Measurements from ENCODE around the gene DCUN1D4.
"Not testable (repeated sequence)": the region's sequence is repeated elsewhere in the genome, so short reads cannot be mapped to it uniquely, and the experiment has no call there.

Gene DCUN1D4

DNA sequence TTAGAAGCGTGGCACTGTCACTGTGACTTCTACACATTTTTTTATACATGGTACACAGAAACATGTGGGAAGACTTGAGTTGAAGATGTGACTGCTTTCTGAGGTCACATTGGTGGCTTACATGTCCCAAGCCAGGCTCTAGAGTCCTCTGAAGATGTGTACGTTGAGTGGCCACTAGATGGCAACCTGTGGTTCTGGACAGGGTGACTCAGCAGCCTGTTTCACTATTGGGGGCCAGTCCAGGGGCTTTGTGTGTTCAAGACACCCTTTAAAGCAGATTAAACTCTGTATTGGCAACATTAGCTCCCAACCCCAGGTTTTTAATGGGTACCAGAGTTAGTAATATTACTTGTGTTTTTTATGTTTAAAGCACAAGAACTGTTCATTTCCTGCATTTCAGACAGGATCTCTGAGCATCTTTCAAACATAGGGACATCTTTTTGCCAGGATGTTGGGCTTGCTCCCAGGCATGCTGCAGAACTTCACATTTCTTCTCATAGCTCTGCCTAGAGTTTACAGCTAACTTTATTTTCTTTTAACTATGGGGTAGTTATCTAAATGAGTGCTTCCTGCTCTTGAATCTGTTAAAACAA, 53.0 kb downstream of the DCUN1D4 start:
- no peak for DNase-seq

DNA sequence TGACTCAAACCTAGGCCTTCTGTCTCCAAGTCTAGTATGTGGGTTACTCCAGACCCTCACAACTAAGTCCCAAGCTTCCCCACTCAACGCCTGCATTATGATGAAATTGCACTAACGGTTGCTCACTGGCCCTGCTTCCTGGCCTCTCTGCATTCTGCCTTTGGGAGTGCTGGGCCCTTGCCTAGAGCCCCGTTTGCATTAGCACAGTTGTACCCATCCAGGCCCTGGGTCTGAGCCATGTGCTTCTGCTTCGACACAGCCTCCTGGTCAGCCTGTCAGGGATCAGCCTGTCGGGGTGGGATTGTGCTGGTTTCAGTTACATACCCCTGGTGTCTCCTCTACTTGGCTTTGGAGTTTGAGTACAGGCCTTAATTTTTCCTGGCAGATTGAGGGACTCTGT, 58.4 kb downstream of the DCUN1D4 start:
- no peak for DNase-seq

DNA sequence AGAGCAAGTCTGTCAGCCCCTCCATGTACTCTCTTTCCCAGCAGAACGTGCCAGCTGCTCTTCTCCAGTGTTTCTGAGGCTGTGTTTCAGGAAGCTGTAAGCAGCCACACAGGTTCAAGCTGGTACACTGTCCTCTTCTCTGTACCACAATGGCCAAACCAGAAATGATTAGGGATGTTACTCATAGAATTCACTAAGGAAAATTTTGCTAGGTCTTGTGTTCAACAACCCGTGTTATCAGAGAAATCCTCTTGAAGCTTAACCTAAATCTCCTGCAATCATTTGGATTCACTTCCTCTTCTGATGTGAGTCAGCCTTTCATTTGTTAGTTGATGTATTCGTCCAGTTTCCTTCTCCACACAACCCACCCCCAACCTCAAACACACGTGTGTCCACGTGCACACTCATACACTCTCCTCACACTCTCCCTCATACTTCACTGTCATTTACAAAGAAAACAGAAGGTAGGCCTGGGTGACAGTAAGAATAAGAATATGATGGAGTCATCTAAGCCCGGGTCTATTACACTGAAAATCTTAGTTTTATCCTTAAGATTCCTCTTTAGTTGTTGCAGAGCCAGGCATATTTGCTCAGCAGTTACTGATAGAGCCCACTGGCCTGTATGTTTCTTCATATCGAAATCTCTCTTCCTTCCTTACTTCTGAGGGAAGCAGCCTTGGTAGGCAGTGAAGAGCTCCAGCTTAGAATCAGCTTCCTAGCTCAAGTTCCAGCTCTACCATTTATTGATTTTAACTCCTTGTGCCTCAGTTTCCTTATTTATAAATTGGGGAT, 63.4 kb downstream of the DCUN1D4 start:
- no peak for DNase-seq

DNA sequence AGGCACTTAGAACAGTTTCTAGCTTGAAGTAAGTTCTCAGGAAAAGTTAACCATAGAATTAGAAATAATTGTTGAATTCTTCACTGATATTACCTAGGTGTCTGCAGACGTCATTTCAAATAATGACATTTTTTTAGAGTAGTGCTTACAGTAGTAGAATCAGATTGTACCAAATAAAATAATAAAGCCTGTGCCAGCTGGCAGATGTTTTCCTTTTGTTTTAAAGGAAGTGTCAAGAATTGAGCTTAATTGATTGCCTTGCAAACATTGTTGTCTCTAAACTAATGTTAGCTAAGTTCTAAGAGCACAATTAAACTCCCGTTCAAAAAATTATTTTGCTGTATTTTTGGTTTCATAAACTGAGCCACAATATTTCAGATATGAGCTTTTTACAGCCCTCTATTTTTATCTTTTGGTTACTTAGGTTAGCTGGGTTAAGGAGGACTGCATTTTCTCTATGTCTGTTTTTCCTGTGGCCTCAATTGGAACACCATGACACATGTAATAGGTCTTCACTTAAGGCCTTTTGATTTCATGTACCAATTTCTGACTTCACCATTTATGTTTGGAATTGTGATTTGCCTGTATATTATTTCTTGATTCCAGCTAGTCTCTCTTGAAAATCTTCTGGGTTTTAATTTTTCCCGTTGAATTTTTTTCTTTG, 64.2 kb downstream of the DCUN1D4 start:
- no peak for DNase-seq

DNA sequence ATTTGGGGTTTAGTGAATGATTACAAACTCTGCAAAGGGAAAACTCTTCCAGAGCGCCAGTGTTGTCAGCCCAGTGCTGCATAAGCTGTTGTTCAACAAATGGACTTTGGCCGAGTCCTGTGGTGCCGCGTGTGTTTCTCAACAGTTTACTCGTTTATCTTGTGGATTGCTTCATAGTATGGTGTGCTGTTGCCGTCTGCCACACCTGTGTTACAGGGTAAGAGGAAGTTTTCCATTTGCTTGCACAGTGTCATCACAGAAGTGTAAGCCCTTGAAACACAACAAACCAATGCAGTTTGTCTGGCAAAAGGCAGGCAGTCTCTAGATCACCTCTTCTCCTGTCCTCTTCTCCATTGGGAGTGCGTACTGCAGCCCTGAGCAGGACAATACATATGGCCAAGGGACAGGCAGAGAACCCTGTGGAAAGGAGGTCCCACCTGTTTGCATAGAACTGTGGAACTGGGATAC, 66.3 kb downstream of the DCUN1D4 start:
- DNase-seq = no peak

DNA sequence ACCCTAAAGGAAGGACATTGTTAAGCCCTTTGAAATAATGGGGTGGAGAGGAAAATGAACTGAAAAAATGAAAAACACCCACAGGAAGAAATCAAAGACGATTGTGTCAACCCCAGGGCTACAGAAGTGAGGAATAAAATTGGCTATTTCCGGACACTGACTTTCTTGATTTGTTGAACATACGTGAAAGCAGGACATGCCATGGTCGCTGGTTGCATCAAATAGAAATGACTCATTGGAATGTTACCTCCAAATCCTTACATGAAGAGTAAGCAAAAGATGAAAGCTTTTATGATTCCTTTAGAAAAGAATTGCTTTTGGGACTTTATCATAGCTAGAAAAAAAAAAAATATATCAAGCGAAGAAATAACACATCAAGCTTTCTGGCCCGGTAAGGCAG, 75.3 kb downstream of the DCUN1D4 start:
- DNase-seq = no peak

DNA sequence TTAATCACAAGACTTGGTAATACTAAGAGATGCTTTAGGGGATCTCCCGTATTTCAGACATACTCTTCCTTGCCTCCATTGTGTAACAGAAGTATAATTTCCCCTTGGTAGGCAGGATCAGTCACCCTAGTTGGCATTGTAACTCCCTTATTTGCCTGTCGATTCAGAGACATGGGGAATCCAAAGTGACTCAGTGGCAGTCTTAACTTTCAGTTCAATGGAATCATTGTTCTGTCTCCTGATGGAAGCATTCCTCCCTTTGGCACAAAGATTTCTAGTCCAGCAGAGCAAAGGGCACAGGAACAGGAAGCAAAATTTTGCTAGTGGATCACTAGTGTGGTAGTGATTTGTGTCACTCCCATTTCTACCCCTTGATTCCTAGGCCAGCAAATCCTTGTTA, 80.4 kb downstream of the DCUN1D4 start:
- DNase-seq = no peak

DNA sequence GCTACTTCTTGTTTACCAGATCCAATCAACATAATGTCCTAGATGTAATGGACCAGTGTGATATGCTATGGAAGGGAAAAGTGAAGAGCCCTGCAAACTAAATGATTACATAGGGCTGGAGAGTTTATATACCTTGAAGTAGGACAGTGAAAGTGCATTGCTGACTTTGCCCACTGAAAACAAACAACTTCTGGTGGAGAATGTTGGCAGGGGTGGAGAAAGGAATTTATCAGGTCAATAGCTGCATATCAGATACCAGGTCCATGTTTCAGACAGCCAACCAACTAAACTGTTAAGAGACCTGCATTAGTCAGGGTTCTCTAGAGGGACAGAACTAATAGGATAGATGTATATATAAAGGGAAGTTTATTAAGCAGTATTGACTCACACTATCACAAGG, 82.4 kb downstream of the DCUN1D4 start:
- no peak for DNase-seq

DNA sequence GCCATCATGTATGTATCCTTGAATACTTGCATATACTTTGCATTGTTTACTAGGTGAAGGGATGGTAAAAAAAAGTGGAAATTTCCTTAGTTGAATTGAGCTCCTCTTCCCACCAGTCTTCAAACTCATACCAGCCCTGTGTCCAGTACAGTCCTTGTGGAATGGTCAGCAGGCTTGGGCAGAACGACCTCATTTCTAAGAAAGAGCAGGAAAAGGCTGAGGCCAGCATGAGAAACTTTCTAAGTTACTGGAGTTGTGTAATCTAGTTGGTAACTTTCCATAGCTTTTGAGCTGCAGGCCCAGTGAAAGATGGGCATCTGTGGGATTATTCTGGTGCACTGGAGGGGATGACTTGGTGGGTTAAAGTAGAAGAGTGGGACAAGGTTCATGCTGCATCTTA, 87.6 kb downstream of the DCUN1D4 start:
- no peak for DNase-seq

DNA sequence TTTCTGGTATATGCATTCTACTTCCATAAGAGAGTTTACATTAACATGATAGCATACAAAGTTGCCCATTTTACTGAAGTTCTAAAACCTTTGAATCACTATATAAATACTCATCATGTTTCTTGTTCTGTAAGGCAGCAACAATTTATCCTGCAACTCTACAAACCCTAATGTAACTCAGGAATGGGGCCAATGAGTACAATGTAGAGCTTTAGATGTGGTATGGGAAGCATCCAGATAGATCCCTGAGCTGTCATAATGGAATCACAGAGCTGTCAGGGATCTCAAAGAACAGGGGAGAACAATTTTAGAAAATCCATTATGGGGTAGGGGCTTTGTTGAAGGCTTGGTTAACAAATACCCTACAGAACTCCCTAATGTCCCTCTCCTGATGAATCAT, 88.5 kb downstream of the DCUN1D4 start:
- DNase-seq = no peak

DNA sequence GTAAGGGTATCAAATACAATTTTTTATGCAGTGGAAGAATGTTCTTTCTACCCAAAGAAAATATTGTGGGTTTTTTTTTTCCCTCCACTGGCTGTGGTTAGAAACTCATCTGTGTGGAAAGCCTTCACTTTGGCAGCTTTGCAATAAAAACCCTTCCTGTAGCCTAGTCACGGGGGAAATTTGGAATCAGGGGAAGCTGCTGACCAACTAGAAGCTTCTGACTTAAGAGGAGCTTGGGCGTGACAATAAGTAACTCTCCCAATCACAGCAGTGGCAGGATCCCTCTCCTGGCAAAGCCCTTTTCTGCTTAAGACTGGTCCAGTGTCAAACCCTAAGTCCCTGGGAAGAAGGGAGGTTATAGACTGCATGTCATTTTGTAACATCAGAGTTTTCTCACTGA, 89.3 kb downstream of the DCUN1D4 start:
- DNase-seq = no peak

DNA sequence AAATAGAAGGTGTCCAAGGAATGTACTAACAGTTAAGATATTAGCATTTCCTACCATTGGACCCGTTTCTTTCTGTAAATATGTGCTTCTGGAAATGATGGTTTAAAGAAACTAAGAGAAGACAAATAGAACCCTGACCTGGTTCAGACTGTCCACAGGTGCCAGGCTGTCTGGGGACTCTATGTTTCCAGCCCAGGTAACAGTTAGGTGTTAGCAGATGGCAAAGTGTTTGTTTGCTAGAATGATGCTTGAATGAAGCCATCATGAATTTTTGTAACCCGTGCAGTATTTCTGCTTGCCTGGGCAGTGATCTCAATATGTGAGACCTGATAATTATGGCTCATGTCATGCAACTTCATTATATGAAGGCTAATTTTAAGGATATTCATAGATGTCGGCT, 89.7 kb downstream of the DCUN1D4 start:
- no peak for DNase-seq

DNA sequence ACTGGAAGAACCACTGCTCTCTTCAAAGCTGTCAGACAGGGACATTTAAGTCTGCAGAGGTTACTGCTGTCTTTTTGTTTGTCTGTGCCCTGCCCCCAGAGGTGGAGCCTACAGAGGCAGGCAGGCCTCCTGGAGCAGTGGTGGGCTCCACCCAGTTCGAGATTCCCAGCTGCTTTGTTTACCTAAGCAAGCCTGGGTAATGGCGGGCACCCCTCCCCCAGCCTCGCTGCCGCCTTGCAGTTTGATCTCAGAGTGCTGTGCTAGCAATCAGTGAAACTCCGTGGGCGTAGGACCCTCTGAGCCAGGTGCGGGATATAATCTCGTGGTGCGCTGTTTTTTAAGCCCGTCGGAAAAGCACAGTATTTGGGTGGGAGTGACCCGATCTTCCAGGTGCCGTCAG, 97.5 kb downstream of the DCUN1D4 start:
- DNase-seq = not testable (repeated sequence)

DNA sequence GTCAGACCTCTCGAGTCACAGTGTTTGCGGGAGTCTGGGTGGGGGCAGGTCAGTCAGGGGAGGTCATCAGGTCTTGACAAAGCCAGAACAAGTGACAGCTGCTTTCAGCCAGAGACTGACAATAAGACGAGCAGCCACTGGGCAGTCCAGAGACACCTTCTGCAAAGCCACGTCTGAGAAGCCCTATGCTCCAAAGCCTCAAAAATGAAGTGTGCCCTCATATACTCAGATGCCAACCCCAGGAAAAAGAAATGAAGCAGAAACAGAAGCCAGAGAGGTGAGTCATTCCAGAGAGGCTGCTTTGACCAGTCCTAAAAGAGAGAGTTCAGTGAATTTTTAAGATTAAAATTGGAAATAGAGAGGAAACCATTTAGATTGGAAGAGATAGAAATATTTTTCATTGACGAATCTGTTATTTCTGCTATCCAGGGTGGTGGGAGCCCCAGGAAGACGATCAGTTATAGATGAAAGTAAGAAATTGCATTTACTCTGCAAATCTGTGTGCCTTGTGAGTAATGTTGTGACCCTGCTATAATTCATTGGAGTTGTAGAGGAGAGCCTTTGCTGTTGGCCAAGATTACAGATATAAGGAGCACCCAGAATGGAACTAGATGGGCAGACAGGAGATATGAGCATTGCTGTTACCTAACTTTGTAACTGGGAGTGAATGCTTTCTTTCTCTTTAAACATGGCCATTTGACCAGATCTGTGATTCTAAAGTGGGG, 99.3 kb downstream of the DCUN1D4 start:
- DNase-seq = no peak

DNA sequence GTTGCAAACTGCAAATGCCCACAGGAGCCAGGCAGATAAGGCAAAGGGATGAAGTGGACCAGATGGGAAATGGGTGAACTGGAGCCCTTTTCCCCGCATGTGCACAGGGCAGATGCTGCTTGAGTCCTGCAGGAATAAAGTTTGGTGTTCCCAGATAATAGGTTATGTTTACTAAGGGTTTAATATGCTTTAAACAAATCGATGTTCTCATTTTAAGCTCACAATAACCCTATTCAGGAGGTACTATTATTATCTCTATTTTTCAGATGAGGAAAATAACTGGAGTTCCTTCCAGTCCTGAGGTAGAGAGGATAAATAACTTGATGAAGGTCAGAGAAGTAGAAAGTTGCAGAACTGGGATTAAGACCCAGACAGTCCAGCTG, 99.9 kb downstream of the DCUN1D4 start:
- no peak for DNase-seq

DNA sequence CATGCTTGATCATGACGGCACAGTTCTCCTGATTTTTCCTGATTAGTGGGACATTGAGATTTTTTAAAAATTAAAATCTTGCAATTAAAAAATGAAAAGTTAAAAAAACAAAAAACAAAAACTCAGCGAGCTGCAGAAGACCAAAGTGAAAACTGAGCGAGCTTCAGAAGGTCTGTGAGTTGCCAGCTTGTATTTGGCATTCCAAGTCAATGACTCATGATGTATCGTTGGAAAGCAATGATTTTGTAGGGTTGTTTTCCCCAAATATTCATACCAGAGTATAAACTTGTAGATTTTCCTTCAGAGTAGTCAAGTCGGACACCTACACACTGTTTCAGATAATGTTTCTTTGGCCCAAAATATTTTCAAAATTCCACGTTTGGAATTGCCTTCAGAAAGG, 100.3 kb downstream of the DCUN1D4 start:
- DNase-seq = no peak

DNA sequence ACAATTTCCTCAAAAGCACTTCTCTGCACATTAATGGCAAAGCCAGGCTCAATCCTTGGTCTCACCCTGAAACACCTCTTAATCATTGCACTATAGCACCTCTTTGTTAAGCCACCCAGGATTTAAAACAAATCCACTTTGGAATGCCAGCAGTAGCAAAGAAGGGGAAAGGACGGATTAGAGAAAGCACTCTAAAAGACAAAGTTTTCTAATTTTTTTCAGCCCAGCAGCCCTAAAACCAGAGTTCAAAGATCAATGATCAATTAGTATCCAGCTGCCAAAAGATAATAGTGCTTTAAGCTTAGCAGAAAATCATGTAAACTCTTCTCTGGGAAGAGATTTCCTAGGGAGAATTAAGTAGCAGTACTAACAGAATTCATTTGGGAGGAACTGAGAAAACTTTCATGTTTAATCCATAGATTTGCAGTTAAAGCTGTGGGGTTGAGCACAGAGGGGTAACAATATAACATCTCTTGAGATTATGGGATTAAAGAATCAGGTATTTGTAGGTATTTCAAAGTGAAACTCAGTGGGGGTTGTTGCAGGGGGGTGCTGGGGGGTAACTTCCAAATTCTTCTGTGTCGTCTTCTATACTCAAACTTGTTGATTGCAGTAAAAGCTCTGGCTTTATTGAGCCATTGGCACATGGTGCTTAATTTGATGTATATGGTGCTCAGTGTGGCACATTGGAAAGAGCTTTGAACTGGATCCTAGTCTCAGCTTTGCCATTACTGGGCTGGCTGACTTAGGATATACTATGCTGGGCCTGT, 115.4 kb downstream of the DCUN1D4 start:
- no peak for DNase-seq

DNA sequence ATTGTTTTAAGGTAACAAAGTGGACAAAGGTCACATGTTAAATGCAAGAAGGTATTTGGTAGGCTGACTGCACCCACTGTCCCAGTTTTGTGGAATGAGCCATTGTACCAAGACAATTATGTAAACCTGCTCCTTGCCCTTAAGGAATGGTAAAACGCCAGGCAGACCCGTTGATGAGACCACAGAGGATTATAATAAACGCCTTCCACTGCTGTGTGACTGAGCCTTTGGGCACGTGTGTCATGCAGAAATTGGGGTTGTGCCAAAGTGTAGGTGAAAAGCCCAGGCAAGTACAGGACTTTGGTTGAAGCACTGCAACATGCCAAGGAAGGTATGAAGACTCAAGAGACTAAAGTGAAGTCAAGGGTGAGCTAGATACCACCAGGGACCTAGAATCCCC, 117.5 kb downstream of the DCUN1D4 start:
- no peak for DNase-seq

DNA sequence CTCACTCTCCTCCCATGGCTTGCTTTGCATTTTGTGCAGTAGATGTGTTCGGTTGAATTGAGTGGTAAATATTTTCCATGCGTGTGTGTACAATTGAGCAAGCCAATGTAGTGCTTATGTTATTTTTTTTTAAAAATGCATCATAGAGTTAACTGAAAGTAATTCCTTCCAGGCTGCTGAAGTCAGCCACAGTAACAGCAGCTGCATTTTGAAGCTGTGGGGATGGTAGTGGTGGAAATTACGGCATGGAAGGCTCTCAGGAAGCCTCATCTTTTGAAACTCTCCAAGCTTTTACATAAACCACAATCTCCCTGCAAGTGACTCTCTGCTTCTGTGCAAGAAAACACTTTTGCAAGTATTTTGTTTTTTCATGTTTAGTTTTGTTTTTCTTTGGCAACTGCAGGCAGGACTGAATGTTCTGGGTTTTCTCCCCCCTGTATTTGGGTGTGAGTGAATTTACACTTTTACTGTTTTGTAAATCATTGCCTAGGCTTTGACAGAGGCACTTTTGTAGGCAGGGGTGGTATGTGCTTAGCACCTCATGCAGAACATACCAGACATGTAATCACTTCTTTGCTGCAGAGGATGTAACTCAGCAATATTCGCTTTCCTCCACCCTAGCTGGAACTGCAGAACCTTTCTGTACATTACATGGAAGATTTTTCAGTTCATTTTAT, 121.0 kb downstream of the DCUN1D4 start:
- no peak for DNase-seq

DNA sequence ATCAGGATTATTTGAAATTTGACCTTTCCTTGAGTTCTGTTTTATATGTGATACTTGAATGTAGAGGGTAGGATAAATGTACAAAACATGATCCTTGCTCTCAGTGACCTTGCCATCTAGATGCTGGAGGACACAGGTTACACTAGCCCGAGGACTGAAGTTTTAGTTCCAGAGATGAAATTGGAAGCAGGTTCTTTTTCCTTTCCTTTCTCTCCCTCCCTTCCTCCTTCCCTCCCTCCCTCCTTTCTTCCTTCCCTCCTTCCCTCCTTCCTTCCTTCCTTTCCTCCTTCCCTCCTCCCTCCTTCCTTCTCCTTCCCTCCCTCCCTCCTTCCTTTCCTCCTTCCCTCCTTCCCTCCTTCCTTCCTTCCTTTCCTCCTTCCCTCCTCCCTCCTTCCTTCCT, 122.9 kb downstream of the DCUN1D4 start:
- DNase-seq = no peak

Measured in effector CD8-positive, alpha-beta T cell (primary cell).